Measurements from ENCODE around the gene SMAP1. TPM values are rescaled to one million over a fixed set of nuclear protein-coding genes. Genes with fewer than 3 reads are reported as not detected.

Gene SMAP1
- total and polyA plus RNA-seq, 2 experiments from 2014 or later = 31.1 to 34.6 TPM

GRCh38 chr6:70724524-70724923 lies 56.8 kb downstream of the SMAP1 start:
- no peaks in the 10 kb centered on the region for H4K20me1 ChIP-seq (replicated peaks; ENCODE audit: insufficient read depth)

More at GRCh38 chr6:70724524-70724923, 56.8 kb downstream of the SMAP1 start:
- no peak overlapping the region for H2AFZ ChIP-seq
- H3K27me3 Mint-ChIP-seq (ENCODE audit: insufficient read depth, low read depth, poor library complexity) = peaks cover 2% of the 10 kb centered on the region
- no peak overlapping the region for H3K4me3 ChIP-seq
- H3K79me2 ChIP-seq (replicated peaks; ENCODE audit: insufficient read depth) = peaks cover 32% of the 10 kb centered on the region
- peak overlapping the region; percentile 91 for H3K27ac Mint-ChIP-seq
- peaks cover 23% of the 10 kb centered on the region for H3K36me3 Mint-ChIP-seq (ENCODE audit: low read depth)
- H3K27me3 ChIP-seq (ENCODE audit: insufficient read depth) = no peaks in the 10 kb centered on the region
- H3K4me2 ChIP-seq = no peak overlapping the region
- H3K4me3 Mint-ChIP-seq = no peak overlapping the region
- no peaks in the 10 kb centered on the region for H3K9me2 ChIP-seq (ENCODE audit: insufficient read depth)
- H3K4me1 ChIP-seq (ENCODE audit: insufficient read depth) = peaks cover 17% of the 10 kb centered on the region
- ATAC-seq = no peak
- no peaks in the 10 kb centered on the region for H3F3A ChIP-seq (replicated peaks; ENCODE audit: low read depth)
- H3K4me1 Mint-ChIP-seq = peaks cover 34% of the 10 kb centered on the region
- H3K9me3 Mint-ChIP-seq = peaks cover 13% of the 10 kb centered on the region; the same call in 2 of the 3 replicates
- TF ChIP-seq ZNF462 (CRISPR knock-in tag; IDR thresholded peaks at IDR 0.05) (no peak), REST (IDR thresholded peaks at IDR 0.05; ENCODE audit: unreplicated experiment) (no peak), CTCF (conservative IDR thresholded peaks at IDR 0.05; ENCODE audit: low read depth in 2 of 2) (no peak)
- no peak for DNase-seq (ENCODE audit: low spot score)
- H3K27ac ChIP-seq (ENCODE audit: low read depth) = no peak overlapping the region
- H3K36me3 ChIP-seq (ENCODE audit: insufficient read depth) = no peaks in the 10 kb centered on the region
